Smooth muscle cell of the brain vasculature (primary cell): ENCODE results near the gene ABCC1.
"Not testable (repeated sequence)": the region's sequence is repeated elsewhere in the genome, so short reads cannot be mapped to it uniquely, and the experiment has no call there.

Source experiments
- DNase-seq: peaks from one replicate; pipeline ENCODE4 v3.0.0-alpha.2; 2012; ENCODE audit warnings: low read depth, low spot score

The ABCC1 gene

DNA sequence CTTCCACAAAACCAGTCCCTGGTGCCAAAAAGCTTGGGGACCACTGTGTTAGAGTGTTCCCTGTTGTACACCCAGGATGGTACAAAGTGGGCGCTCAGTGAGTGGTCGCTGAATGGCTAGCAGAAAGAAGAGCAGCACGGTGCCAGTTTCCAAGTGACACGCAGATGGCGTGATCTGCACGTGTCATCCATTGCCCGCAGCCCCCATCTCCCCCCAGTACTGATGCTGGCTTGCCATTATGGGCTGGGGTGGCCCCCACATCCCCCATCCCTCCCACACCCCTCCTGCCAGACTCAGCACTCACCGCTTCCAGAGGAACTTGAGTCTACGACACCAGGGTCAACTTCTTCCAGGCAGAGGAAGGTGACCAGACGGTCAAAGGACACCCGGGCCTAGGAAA, 237.4 kb downstream of the ABCC1 start:
- no peak for DNase-seq

DNA sequence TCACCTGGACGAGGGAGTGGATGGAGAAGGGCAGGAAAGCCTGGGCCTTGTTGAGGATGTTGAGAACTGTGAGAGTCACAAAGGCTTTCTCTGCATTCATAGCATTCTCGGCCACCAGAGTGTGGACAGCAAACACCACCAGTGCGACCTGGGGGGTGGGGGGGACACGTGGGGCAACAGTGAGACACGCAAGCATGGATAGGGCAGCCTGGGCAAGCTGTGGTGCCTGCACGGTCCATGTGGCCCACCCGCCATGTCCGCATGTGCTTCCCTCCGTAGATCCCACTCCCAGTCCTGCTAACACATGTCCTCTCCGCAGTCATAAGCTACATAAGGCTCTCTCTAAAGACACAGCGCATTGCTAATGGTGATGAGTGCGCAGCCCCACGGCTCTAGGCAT, 239.4 kb downstream of the ABCC1 start:
- no peak for DNase-seq

DNA sequence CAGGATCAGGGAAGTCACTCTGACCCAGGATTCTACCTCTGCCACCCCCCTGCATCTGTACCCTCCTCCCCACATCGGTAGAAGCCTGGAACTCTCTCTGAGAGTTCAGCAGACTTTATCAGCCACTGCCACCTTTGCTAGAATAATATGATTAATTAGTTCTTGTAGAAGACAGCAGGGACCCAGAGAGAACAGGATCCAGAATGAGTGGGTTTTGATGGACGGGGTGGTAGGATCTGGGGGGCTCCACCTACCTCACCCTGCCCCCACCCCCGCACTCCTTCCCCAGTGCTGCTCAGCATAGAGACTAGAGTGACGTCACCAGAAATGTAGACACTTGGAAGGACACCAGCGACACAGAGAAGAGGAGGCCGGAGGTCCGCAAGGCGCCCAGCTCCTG, 240.4 kb downstream of the ABCC1 start:
- DNase-seq: no peak

DNA sequence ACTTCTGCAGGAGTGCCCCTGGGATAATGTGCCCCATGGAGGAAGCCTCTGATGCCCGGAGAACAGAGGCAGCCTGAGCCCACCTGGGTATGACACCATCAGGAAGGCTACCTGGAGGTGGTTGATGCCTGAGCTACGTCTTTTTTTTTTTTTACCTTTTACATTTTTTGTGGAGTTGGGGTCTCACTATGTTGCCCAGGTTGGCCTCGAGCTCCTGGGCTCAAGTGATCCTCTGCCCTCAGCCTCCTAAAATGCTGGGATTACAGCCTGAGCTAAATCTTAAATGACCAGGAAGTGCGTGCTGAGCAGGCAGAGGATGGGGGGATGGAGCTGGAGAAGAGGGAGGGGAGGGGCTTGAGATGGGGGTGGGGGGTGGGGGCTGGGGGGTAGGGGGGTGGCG, 241.1 kb downstream of the ABCC1 start:
- DNase-seq: no peak

DNA sequence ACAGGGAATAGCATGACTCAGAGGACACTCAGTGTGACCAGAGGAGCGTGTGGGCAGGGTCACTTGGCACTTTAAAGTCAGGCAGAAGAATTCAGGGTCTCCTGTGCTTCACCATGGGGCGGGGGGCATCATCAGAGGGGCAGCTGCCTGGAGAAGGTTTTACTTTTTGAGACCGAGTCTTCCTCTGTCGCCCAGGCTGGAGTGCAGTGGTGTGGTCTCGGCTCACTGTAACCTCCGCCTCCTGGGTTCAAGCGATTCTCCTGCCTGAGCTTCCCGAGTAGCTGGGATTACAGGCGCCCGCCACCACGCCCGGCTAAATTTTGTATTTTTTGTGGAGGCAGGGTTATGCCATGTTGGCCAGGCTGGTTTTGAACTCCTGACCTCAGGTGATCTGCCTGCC, 241.6 kb downstream of the ABCC1 start:
- DNase-seq: not testable (repeated sequence)

DNA sequence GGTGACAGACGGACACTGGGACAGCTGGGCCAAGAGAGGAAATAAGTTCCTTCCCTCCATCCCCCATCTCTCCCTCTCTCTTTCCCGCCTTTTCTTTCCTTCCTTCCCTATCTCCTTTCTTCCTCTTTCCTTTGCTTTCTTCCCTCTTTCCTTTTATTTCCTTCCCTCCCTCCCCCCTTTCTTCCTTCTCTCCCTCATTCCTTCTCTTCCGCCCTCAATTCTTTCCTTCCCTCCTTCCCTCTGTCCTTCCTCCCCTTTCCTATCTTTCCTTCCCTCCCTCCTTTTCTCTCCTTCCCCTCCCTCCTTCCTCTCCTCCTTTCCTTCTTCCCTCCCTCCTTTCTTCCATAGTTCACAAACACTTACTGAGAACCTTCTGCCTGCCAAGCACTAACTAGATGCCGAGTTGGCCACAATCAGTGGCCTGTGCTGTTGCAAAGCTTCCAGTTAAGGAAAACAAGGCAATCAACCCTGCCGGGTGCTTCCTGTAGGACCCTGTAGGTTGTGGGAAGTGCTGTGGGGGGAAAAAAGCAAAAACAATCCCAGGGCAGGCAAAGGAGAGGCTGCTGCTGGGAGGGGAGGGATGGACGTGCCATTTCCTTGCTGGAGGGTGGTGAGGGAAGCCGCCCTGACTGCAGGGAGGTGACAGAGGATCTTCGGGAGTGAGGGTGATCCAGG, 242.2 kb downstream of the ABCC1 start:
- no peak for DNase-seq
